ENCODE measurements around the gene KANK3. TPM values are rescaled to one million over a fixed set of nuclear protein-coding genes. Genes with fewer than 3 reads are reported as not detected.

KANK3 gene
- total and polyA plus RNA-seq, 9 of the 15 experiments (the other 6 are each of a cell fraction or from before 2014, with no cell fraction given): 0.03 to 0.40 (median 0.08) TPM; not detected in 6

DNA sequence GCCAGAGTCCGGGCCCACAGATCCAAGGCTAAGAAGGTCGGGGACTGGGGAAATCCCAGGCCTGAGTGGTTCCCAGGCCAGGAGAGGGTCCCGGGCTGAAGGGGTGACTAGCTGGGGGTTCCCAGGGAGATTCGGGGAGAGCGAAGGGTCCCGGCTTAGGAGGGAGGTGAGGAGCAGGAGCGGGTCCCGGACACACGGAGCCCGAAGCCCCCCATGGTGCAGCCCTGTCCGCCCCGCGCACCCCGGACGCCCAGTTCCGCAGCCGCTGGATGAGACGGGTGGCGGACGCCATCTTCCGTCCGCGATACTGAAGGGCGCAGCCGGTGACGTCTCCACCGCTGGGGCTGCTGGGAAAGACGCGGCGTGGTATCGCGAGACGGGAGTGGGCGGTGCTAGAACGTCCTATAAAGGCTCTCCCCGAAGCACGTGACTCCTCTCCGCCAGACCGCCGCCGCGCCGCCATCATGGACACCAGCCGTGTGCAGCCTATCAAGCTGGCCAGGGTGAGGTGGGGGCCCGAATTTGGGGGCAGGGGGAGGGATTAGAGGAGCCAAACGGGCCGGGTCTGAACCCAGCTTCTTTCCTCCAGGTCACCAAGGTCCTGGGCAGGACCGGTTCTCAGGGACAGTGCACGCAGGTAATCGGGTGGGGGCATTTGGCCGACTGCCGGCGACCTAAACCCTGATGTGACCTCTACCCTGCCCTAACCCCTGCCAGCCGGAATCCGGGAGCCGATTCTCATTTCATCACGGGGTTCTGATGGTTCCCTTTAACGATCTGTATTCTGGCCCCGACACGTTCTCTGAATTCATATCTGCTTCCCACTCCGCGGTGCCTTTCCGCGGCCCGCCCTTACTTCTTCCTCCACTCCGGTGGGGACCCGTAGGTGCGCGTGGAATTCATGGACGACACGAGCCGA is 21.7 kb downstream of the KANK3 start, which contains the start of the genes NDUFA7 and RPS28 (continued):
- TF ChIP-seq THRB (CRISPR knock-in tag; conservative IDR thresholded peaks at IDR 0.05) (no peak), FOXK2 (conservative IDR thresholded peaks at IDR 0.05 in 1 of 2, IDR thresholded peaks at IDR 0.05 in 1 of 2; ENCODE audit: low read depth in 2 of 2) (peak; percentile 60 to 66; a peak in 3 of 4 replicates), MYC (IDR thresholded peaks at IDR 0.05; ENCODE audit: low read depth, low read length) (peak; percentile 97), MYC (CRISPR knock-in tag; IDR thresholded peaks at IDR 0.05; ENCODE audit: borderline replicate concordance, low read depth) (no peak), SAP30 (IDR thresholded peaks at IDR 0.05; ENCODE audit: borderline replicate concordance, insufficient read depth, low read depth, low read length, poor library complexity, severe bottlenecking) (no peak), TGIF2 (CRISPR knock-in tag; IDR thresholded peaks at IDR 0.05) (no peak), TFAM (CRISPR knock-in tag; conservative IDR thresholded peaks at IDR 0.05) (no peak), ZKSCAN1 (IDR thresholded peaks at IDR 0.05; ENCODE audit: low read depth, low read length) (0 out of 2 replicates have a peak, but pooled peaks have one; percentile 60), TEAD1 (CRISPR knock-in tag; IDR thresholded peaks at IDR 0.05) (0 out of 4 replicates have a peak, but pooled peaks have one; percentile 2 to 10), KDM4B (IDR thresholded peaks at IDR 0.05; ENCODE audit: borderline replicate concordance in 2 of 2, low read depth in 1 of 2) (peak in 1 of 2 experiments; percentile 26; a peak in 1 of 4 replicates), ATF1 (CRISPR knock-in tag; IDR thresholded peaks at IDR 0.05) (peak; percentile 80), ATF1 (tag; IDR thresholded peaks at IDR 0.05) (peak; percentile 98), CC2D1A (IDR thresholded peaks at IDR 0.05) (peak; percentile 6; the same call in 1 of the 2 replicates), POLR2H (tag; IDR thresholded peaks at IDR 0.05; ENCODE audit: low read depth) (peak; percentile 96), STAT5A (IDR thresholded peaks at IDR 0.05; ENCODE audit: borderline replicate concordance, low read length) (no peak), NR2C2 (CRISPR knock-in tag; IDR thresholded peaks at IDR 0.05) (no peak), NR2C2 (tag; IDR thresholded peaks at IDR 0.05) (peak; percentile 64), ZNF316 (IDR thresholded peaks at IDR 0.05) (no peak), NCOA6 (IDR thresholded peaks at IDR 0.05) (no peak), FOS (IDR thresholded peaks at IDR 0.05; ENCODE audit: extremely low read depth, insufficient read length) (no peak), KAT7 (CRISPR knock-in tag; IDR thresholded peaks at IDR 0.05; ENCODE audit: borderline replicate concordance) (no peak), ZNF143 (CRISPR knock-in tag; IDR thresholded peaks at IDR 0.05) (peak; percentile 89)
- TF ChIP-seq, protein P1, sequence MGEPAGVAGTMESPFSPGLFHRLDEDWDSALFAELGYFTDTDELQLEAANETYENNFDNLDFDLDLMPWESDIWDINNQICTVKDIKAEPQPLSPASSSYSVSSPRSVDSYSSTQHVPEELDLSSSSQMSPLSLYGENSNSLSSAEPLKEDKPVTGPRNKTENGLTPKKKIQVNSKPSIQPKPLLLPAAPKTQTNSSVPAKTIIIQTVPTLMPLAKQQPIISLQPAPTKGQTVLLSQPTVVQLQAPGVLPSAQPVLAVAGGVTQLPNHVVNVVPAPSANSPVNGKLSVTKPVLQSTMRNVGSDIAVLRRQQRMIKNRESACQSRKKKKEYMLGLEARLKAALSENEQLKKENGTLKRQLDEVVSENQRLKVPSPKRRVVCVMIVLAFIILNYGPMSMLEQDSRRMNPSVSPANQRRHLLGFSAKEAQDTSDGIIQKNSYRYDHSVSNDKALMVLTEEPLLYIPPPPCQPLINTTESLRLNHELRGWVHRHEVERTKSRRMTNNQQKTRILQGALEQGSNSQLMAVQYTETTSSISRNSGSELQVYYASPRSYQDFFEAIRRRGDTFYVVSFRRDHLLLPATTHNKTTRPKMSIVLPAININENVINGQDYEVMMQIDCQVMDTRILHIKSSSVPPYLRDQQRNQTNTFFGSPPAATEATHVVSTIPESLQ (CRISPR knock-in tag; IDR thresholded peaks at IDR 0.05): peak; percentile 20; the same call in 1 of the 2 replicates
- TF ChIP-seq, protein P2, sequence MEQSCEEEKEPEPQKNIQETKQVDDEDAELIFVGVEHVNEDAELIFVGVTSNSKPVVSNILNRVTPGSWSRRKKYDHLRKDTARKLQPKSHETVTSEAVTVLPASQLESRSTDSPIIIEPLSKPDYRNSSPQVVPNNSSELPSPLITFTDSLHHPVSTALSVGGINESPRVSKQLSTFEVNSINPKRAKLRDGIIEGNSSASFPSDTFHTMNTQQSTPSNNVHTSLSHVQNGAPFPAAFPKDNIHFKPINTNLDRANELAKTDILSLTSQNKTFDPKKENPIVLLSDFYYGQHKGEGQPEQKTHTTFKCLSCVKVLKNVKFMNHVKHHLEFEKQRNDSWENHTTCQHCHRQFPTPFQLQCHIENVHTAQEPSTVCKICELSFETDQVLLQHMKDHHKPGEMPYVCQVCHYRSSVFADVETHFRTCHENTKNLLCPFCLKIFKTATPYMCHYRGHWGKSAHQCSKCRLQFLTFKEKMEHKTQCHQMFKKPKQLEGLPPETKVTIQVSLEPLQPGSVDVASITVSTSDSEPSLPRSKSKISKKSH (CRISPR knock-in tag; IDR thresholded peaks at IDR 0.05): no peak

All from K562 (cell line).